Choroid plexus epithelial cell (primary cell): ENCODE results near the gene SYNGAP1.

ENCODE experiments used
- DNase-seq: peaks from one replicate; pipeline ENCODE4 v3.0.0-alpha.2; 2010; ENCODE audit warnings: low read depth
- H3K4me3 ChIP-seq: 2 replicates; pipeline ENCODE4 v1.5.1; 2011; ENCODE audit warnings: low read depth, mild to moderate bottlenecking, control low read depth, low read length, moderate library complexity
- CTCF ChIP-seq: conservative IDR thresholded peaks from 2 replicates; pipeline ENCODE4 v1.5.1; 2011; ENCODE audit warnings: low read depth, mild to moderate bottlenecking, control low read depth, inconsistent platforms, low read length, moderate library complexity

SYNGAP1 gene

GRCh38 chr6:33425668-33426577, 6.1 kb downstream of the SYNGAP1 start:
- peak; percentile 71 for TF ChIP-seq CTCF
- H3K4me3 ChIP-seq: peak overlapping the region; percentile 69
- DNase-seq: peak; percentile 83

GRCh38 chr6:33426590-33427511, 7.0 kb downstream of the SYNGAP1 start:
- TF ChIP-seq CTCF: no peak
- peak overlapping the region; percentile 74 for H3K4me3 ChIP-seq
- DNase-seq: no peak

DNA sequence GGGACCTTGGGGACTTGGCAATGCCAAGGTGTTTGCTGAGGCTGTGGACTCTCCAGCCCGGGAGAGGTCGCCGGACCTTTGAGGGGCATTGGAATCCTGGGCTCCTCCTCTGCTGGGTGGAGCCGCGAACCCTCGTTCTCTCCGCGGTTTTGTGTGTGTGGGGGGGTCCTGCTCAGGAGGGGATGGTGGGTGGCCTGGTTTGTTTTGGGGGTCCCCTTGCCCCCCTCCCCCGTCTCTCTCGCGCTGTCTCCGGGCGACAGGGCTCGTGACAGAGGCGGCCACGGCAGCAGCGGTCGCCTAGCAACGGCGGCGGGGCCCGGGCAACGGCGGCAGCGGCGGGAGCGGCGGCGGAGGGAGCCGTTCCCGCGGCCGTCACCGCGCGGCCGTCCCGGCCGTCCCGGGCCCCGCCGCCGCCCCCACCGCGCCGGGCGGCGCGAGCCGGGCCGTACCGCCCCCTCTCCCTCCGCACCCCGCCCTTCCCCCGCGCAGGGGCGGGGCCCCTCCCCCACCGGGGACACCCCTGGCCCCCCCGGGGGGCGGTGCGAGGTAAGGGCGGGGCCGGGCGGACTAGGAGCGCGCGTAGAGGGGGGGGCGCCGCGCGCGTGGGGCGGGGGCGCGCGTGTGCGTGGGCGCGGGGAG, 7.8 kb downstream of the SYNGAP1 start:
- peak; percentile 6 for TF ChIP-seq CTCF
- peak overlapping the region; percentile 74 for H3K4me3 ChIP-seq
- DNase-seq: no peak

GRCh38 chr6:33428224-33428965, 8.5 kb downstream of the SYNGAP1 start:
- H3K4me3 ChIP-seq: peak overlapping the region; percentile 74
- TF ChIP-seq CTCF: peak; percentile 44
- DNase-seq: no peak

- DNase-seq: no peak
- TF ChIP-seq CTCF: no peak
- no peak overlapping the region for H3K4me3 ChIP-seq
Observed at GRCh38 chr6:33428966-33429749, 9.3 kb downstream of the SYNGAP1 start.

GRCh38 chr6:33429750-33430052, 9.8 kb downstream of the SYNGAP1 start:
- no peak for TF ChIP-seq CTCF
- DNase-seq: no peak
- H3K4me3 ChIP-seq: no peak overlapping the region
